DMS79 treated with DMSO at 0.1 percent for 48 hours (cell line): Measurements from ENCODE around the gene CCDC192.
"Not testable (repeated sequence)": the region's sequence is repeated elsewhere in the genome, so short reads cannot be mapped to it uniquely, and the experiment has no call there.

Source experiments
- DNase-seq: peaks from one replicate; lab custom pipeline; 2025; lab: John Stamatoyannopoulos, UW

Gene CCDC192

DNA sequence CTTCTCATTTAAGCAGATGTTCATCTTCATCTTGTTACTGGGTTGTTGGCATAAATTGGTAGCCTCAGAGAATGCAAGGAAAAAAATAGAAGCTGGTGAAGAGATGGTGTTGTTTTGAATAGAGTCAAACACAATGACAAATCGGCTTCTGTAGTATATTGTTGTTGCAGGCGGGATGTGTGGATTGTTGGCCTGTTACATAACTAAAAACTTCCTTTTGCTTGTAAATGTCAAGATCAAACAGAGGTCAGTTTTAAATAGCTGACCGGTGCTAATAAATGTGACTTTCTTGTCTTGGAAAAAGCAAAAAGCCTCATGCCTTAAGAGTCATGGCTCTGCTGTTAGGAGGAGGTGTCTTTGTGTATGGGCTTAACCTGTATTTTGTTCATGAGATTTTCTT is 59.2 kb downstream of the CCDC192 start:
- no peak for DNase-seq

DNA sequence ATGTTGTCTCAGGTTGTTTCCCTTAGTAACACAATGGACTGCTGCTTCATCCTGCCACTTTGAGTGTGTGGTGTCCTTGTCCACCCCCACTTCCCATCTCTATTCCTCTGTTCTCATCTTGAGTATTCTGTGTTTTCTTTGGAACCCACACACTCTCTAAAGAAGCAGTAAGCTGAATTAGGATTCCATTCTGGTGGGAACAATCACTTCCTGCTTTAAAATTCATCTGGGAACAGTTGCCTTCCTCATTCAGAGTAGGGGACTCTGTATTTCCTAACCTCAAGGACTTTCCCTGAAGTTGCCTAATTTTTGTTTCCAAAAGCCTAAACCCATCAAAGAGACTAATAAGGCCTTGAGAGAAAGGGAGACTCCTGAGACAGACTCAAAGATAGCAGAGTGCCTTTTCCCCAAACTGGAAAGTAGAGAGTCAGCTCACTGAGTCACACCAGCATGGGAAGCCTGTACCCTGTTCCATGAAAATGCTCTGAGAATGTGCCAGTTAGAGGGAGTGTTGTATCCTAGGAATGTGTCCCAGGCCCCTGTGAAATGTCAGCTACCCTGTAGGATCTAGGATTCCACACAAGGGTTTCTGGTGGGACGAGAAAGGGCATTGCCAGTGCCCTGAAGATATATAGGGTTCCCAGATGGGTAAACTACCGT is 63.6 kb downstream of the CCDC192 start:
- no peak for DNase-seq

DNA sequence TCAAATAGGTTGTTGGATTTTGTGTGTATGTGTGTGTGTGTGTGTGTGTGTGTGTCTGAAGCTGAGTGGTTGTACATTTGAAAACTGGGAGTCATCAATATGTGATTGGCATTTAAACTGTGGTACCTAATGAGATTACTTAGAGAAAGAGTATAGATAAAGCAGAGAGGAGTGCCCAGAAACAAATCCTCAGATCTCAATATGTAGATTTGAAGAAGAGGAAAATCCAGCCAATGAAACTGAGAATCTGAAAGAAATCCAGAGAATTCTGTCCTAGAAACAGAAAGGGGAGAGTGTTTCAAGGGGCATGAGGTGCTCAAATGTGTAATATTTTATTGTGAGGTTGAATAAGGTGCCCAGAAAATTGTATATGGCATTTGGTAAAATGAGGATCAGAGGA is 66.2 kb downstream of the CCDC192 start:
- DNase-seq = no peak

DNA sequence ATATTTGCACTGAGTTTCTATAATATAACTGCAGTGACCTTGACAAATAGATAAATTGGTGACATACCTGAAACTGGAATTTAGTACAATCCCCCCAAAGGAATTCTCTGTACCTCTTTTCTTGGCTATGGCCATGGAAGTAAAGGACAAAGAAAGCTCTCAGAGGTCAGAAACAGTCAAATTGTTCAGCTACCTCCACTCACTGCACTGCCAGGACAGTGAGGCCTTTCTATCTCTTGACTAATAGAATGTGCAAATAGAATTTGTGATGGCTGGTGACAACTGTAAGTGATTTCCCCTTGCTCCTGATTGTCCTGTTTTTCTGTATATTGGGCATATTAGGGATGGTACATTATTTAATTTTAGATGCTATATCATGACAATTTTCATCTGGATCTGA is 67.1 kb downstream of the CCDC192 start:
- no peak for DNase-seq

DNA sequence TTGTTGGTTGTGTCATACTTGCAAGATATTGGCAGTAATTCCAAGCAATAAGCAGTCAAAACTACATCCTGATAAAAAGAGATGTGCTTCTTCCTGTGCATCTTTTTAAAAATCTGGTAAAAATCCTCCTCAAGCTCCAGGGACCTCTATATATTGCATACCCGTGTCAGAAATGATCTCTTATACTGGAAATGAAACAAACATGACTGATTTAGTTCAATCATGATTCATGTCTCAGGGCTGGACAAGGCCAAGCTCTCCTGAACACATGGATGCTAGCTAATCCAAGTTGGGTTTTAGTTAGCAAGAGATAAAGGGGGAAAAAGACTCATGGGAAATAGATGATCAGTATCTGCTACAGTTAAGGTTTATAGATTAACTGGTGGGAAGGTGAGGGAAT is 69.3 kb downstream of the CCDC192 start:
- DNase-seq = no peak

DNA sequence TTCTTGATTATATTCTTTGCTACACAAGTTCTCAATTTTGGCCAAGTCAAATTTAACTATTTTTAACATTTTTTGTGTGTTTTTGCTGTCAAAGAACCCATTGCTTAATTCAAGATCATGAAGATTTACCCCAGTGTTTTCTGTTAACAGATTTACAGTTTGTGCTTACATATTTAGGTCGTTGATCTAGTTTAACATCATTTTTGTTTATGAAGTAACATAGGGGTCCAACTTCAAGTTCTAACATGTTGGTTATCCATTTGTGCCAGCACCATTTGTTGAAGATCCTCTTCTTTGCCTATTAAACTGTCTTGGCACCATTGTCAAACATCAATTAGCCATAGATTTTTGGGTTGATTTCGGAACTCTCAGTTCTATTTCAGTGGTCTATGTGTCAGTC is 71.0 kb downstream of the CCDC192 start:
- DNase-seq = no peak

DNA sequence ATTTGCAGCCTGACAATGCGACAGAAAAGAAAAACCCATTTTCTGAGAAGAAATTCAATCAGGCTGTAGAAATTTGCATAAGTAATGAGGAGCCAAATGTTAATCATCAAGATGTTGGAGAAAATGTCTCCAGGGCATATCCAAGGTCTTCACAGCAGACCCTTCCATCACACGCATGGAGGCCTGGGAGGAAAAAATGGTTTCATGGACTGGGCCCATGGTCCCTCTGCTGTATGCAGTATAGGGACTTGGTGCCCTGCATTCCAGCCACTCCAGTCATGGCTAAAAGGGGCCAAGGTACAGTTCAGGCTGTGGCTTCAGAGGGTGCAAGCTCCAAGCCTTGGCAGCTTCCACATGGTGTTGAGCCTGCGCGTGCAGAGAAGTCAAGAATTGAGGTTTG is 73.3 kb downstream of the CCDC192 start:
- DNase-seq = no peak

DNA sequence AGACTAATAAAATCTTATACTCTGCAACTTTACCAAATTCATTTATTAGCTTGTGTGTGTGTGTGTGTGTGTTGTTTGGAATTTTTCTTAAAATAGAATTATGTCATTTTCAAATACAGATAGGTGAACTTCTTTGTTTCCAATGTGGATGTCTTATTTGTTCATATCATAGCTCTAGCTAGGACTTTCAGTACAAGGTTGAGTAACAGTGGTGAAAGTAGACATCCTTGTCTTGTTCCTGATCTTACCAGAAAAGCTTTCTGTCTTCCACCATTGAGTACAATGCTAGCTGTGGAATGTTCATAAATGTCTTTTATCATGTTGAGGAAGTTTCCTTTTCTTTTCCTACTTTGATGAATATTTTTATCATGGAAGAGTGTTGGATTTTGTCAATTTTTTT is 74.8 kb downstream of the CCDC192 start:
- no peak for DNase-seq

DNA sequence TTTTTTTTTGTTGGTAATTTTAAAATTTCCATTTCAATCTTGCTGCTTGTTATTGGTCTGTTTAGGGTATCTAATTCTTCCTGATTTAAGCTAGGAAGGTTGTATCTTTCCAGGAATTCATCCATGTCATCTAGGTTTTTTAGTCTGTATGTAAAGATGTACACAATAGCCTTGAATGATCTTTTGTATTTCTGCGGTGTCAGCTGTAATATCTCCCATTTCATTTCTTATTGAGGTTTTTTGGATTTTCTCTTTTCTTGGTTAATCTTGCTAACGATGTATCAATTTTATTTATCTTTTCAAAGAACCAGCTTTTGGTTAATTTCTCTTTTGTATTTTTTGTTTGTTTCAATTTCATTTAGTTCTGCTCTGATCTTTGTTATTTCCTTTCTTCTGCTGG is 79.3 kb downstream of the CCDC192 start:
- DNase-seq = not testable (repeated sequence)

DNA sequence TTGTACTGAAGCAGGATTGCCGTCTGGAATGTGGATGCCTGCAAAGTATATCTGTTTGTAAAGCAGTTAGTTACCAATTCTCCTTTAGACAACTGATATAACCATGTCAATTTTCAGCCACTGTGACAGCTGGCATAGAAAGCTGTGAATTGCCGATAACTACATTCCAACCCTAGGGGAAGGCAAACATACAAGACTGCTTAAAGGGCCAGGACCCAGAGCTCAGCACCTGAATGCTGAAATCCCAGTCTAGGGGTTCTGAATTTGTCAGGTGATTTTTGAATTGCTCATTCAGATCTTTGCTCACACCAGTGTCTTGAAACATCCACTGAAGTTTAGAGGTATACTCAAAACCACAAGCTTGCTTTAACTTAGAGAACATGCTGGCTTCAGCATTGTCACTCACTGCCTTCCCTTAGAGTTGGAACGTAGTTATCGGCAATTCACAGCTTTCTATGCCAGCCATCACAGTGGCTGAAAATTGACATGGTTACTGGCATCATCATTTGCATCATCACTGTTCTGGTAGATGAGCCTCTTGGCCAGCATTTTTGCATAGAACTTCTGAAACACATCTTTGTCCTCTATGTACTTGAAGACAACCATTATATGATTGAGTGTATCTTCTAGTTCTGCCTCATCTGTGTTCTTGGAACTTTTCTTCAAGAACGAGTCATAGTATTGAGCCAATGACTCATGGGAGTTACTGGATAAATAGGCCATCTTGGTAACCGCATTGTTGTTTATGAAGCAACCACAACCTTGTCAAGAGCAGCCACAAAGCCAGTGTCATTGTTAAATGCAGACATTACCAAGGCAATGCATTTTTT is 82.1 kb downstream of the CCDC192 start:
- DNase-seq = no peak

DNA sequence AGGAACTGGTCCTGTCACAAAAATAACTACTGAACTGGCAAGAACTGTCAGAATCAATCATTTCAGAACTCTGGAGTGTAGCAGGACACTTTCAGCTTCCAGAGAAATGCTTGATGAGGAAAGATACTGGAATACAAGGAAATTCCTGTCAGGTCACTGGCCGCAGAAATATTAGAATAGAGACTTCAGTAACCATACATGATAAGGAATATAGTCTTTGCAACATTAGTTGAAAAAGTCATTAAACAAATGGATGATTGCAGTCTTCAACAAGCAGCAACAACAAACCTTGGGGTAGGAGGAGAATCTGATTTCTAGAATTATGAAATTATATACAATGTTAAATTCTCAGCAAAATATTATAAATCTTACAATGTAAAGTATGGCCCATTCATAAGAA is 88.2 kb downstream of the CCDC192 start:
- DNase-seq = no peak

DNA sequence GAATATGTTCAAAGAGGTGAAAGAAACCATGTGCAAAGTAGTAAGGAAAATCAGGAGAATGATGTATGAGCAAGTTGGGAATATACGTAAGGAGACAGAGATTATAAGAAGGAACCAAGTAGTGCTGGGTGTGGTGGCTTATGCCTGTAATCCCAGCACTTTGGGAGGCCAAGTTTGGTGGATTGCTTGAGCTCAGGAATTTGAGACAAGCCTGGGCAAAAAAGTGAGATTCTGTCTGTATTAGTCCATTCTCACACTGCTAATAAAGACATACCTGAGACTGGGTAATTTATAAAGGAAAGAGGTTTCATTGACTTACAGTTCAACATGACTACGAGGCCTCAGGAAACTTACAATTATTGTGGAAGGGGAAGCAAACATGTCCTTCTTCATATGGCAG is 88.7 kb downstream of the CCDC192 start:
- DNase-seq = not testable (repeated sequence)

DNA sequence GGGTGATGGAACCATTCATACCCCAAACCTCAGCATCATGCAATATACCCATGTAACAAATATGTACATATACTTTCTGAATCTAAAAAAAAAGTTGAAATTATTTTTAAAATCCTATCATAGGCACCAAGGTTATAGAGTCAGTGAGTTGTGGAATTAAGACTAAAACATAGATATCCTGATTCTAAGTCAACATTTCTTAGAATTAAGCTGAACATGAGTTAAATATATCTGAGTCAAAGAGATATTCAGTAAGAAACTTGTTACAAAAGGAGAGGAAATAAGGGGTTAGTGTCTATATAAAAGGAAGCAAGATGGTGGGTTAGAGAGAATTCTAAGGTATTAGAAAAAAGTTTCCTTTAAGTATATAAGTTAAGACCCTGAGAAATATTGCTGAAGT is 89.9 kb downstream of the CCDC192 start:
- DNase-seq = no peak

DNA sequence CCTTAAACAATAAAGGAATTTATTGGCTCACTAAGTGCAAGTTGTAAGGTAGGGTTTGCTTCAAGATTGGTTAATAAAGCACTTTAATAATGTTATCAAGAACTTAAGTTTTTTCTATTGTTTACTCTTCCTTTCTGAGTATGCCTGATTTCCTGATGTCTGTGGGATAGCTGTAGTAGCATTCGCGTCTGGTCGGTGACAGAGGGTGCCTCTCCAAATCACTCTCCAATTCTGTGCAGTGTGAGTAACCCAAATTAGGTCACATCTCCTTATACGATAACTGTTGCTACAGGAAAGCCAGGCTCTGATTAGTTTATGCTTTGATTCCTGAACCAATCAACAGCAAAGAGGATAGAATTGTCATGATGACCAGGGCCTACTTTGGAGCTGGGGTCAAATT is 90.7 kb downstream of the CCDC192 start:
- no peak for DNase-seq

DNA sequence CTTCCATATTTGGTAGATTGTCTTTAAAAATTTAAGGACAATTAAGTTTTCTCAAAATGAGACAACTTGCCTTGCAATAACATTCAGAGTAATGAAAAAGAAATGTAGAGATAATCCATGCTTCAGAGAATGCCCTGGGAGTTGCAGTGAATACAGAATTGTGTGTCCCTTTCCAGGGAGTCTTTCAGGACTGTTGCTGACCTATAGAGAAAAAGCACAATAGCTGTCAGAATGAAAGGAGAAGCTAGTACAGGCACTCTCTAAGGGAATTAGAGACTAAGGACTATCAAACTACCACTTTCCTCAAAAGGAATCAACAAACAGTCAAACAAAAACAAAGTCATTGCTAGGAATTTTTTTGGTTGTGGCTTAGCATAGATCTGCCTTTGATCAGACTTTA is 93.0 kb downstream of the CCDC192 start:
- DNase-seq = no peak

DNA sequence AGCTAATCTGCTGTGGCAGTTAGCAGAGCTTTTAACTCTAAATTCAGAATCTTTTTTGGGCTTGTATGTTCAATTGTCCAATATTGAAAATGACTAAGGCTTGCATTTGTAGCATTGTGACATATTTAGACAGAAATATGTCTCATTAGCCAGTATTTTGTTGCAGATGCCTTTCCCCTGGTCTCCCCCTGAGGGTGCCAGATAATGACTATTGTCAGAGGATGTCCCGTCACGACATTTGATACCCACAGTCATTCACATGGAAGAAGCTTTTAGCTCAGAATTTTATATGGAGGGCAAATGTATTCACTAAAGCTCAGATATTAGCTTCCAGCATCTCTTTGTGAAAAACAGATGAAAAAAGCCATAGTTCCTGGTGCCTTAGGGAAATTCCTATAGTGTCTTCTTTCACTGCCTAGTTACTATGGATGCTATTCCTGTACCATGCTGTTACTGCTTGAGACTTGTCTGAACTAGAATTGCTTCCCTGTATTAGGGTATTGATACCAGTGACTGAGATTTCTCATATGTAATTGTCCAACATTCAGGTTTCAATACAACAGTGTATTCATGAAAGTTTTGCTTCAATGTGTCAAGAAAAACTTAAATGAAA is 96.2 kb downstream of the CCDC192 start:
- DNase-seq = no peak

DNA sequence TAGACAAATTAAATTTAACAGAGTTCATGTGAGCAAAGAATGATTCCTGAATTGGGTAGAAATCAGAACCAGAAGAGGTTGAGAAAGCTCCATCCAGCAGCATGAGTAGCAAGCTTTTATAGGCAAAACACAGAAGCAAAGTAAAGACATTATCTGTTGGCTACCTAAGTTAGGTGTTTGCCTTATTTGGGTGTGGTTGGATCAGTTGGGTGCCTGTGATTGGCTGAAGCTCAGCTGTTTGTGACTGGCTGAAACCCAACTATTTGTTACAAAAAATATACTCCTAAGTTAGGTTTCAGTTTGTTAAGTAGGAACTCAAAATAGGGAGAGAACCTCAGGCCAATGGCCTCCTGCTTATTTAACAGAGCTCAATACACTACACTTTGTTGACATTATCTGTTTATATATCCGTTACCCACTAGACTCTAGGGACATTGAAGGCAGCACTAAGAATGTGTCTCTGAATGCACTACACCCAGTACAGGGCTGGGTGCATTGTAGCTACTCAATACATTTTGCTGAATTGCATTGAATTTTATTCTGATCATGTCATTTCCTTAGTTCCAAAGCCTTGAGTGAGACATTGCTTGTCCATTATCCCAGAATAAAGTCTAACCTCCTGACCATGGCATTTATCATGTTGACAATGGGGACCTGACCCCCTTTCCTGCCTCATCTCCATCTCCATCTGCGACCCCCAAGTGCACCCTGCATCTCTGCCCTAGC is 98.7 kb downstream of the CCDC192 start:
- no peak for DNase-seq

DNA sequence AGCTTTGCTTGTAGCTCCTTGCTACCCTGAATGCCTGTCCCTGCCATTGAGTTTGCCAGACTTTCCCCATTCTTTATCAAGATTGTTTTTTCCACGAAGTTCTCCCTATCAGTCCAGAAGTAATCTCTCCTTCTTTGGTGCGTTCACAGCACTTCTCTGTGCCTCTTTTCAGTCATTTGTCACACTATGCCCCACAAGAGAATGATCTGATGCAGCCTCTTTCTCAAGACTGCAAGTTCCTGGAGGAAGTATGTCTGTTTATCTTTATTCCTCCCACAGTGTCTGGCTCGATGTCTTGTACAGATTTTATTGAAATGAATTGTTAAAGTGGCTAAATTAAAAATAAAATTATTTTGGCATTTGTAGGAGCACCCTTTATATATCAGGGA is 99.3 kb downstream of the CCDC192 start:
- no peak for DNase-seq

DNA sequence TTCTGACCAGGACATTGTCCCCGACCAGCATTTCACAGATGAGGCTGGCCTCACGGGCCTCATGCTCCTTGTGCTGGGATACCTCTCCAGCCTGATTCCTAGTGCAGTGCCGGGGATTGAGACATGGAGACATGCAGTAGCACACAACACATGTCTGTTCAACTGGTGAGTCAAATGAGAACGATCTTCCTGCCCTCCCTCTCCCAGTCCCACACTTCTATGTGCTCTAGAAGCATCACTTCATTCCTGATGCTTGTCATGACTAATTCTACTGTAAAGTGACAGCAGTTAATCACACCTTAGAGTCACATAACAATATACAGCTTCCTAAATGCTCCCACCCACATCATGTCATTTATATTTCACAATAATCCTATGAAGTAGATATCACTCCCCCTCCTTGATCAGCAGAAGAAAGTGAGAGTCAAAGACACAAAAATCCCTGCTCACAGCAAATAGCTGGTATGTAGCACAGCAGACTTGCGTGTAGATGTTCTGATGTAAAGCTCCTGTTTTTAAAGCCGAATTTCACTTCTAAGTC is 101.8 kb downstream of the CCDC192 start:
- no peak for DNase-seq

DNA sequence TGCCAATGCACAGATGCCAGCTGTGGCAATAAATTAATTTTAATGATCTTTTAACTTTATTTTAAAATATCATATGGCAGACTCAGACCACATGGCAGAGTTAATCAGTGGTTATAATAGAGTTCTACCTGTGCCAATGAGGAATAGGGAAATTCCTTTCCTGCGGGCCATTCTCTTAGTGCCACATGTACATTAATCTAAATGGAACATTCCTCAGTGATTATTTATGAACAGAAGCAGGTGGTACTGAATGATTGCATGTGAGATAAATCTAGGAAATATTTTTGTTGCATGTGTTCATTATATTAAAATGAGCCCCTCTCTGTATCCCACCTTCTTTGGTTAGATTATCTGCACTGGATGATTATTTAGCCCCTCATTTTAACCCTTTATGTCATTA is 102.3 kb downstream of the CCDC192 start:
- DNase-seq = no peak

DNA sequence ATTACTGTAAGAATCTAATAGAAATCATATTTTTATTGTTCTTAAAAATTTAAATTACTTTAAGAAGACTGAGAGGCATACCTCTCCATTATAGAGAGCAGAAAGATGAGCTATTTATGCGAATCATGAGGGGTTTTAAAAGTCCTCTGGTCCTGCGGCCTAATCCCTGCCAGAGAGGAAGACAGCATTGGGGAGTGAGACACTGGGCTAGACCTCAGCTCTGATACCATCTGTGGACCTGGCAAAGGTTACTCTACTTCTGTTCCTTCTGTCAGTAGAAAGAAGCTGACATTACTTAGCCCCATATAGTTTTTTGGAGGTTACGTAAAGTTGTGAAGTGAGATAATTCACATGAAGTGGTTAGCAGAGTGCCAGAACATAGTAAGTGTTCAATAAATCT is 103.6 kb downstream of the CCDC192 start:
- DNase-seq = no peak

DNA sequence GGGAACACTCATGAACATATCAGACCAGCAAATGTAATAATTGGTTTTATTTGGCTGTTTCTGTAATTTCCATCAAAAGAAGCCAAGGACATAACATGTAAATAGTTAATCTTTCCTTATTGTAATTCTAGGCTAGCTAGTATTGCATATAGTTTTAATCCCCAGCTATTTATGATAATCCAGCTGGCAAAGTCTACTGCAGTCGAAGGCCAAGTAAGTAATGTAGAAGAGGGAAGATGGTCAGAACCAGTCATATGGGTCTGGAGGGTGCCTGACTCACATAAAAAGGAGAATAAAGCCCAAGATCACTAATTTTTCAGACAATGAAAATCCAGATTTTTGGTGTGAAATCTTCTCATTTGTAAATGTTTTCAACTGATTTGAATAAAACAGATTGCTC is 106.3 kb downstream of the CCDC192 start:
- no peak for DNase-seq
